Frontal cortex (tissue), 4 donors: ENCODE data around the gene NAP1L4. TPM values are rescaled to one million over a fixed set of nuclear protein-coding genes. Genes with fewer than 3 reads are reported as not detected.
"Not testable (repeated sequence)": the region's sequence is repeated elsewhere in the genome, so short reads cannot be mapped to it uniquely, and the experiment has no call there.

Experiments used
- DNase-seq, 2 donors: peaks; one replicate each; pipeline ENCODE4 v3.0.0; 2012; ENCODE audit warnings: low spot score in 2 of 2
- FAIRE-seq: peaks from 2 replicates; lab custom pipeline; 2012; peaks lifted over from hg19 to GRCh38; lab: Jason Lieb, UNC
- total RNA-seq: library from RNA; depleted of rRNA; stranded (reverse); fragments of >200 nt; gene quantifications from one replicate; pipeline ENCODE4 v1.2.3, GENCODE V29; 2014
- donor health status: control.
- donor health status: control.
- donor health status: control.

NAP1L4 gene
- total RNA-seq, 1 donor from 2014 or later = 245 TPM

GRCh38 chr11:2916114-2916891 lies 75.8 kb downstream of the NAP1L4 start:
- FAIRE-seq (no peak), DNase-seq (no peak)

GRCh38 chr11:2915473-2915872 lies 76.7 kb downstream of the NAP1L4 start:
- no peak for DNase-seq
- FAIRE-seq = no peak

- FAIRE-seq (no peak), DNase-seq (no peak)
Observed at GRCh38 chr11:2914455-2915195, 77.5 kb downstream of the NAP1L4 start.

- no peak for DNase-seq
- no peak for FAIRE-seq
Observed at GRCh38 chr11:2913776-2914175, 78.4 kb downstream of the NAP1L4 start.

- FAIRE-seq = no peak
- no peak for DNase-seq
Observed at GRCh38 chr11:2913019-2913431, 79.1 kb downstream of the NAP1L4 start.

GRCh38 chr11:2912498-2912897 lies 79.6 kb downstream of the NAP1L4 start:
- no peak for DNase-seq
- no peak for FAIRE-seq

- DNase-seq = no peak
Observed at GRCh38 chr11:2911785-2912391, 80.2 kb downstream of the NAP1L4 start.

GRCh38 chr11:2911088-2911784 lies 80.9 kb downstream of the NAP1L4 start:
- FAIRE-seq (no peak), DNase-seq (no peak)

More at GRCh38 chr11:2911785-2912391, 80.2 kb downstream of the NAP1L4 start:
- no peak for FAIRE-seq

- no peak for DNase-seq
- FAIRE-seq = no peak
Observed at GRCh38 chr11:2910401-2910955, 81.7 kb downstream of the NAP1L4 start.

- DNase-seq (no peak), FAIRE-seq (no peak)
Observed at GRCh38 chr11:2909133-2909902, 82.8 kb downstream of the NAP1L4 start.

- FAIRE-seq = no peak
Observed at GRCh38 chr11:2908130-2908529, 84.0 kb downstream of the NAP1L4 start.

GRCh38 chr11:2905299-2905698 lies 86.8 kb downstream of the NAP1L4 start:
- DNase-seq, FAIRE-seq: not testable (repeated sequence)

More at GRCh38 chr11:2908130-2908529, 84.0 kb downstream of the NAP1L4 start:
- DNase-seq = no peak

- FAIRE-seq = no peak
Observed at GRCh38 chr11:2904153-2905052, 87.7 kb downstream of the NAP1L4 start.

GRCh38 chr11:2903672-2904011 lies 88.5 kb downstream of the NAP1L4 start:
- no peak for DNase-seq
- FAIRE-seq = no peak

More at GRCh38 chr11:2904153-2905052, 87.7 kb downstream of the NAP1L4 start:
- no peak for DNase-seq

- no peak for FAIRE-seq
Observed at GRCh38 chr11:2902784-2903671, 89.1 kb downstream of the NAP1L4 start.

GRCh38 chr11:2901854-2902783 lies 90.0 kb downstream of the NAP1L4 start:
- DNase-seq (peak; percentile 83 to 91), FAIRE-seq (no peak)

More at GRCh38 chr11:2902784-2903671, 89.1 kb downstream of the NAP1L4 start:
- DNase-seq = no peak
